HepG2 (cell line): ENCODE measurements around the gene AIF1. TPM values are rescaled to one million over a fixed set of nuclear protein-coding genes. Genes with fewer than 3 reads are reported as not detected.

Experiments
- MIER3 ChIP-seq: IDR thresholded peaks from 2 replicates; pipeline ENCODE4 v1.6.1; 2016; ENCODE audit warnings: missing compliant biosample characterization, borderline replicate concordance
- NFRKB ChIP-seq: fragments of 450-650 bp; IDR thresholded peaks from 2 replicates; pipeline ENCODE4 v1.6.1; 2017
- NONO ChIP-seq, 2 experiments: fragments of 450-650 bp in 1 of 2; sonication (generic) in 1 of 2; formaldehyde crosslinking in 1 of 2; IDR thresholded peaks in 1 of 2; conservative IDR thresholded peaks in 1 of 2; 2 replicates each; pipeline versions ENCODE4 v1.6.1 to v1.8.0; 2017 to 2022; ENCODE audit warnings: mild to moderate bottlenecking in 1 of 2, missing genetic modification reagents in 1 of 2, moderate library complexity in 1 of 2
- RFX3 ChIP-seq: IDR thresholded peaks from 2 replicates; pipeline ENCODE4 v1.6.1; 2016; ENCODE audit warnings: missing biosample characterization, missing genetic modification reagents
- SMAD3 ChIP-seq: sonication (generic); formaldehyde crosslinking; IDR thresholded peaks from 2 replicates; pipeline ENCODE4 v1.4.0; 2020; ENCODE audit warnings: missing genetic modification reagents
- SOX13 ChIP-seq, 3 experiments: fragments of 450-650 bp in 1 of 3; sonication (generic) in 1 of 3; formaldehyde crosslinking in 1 of 3; IDR thresholded peaks in 2 of 3; conservative IDR thresholded peaks in 1 of 3; 2 replicates each; pipeline versions ENCODE4 v1.5.0 to v1.6.1; 2016 to 2020; ENCODE audit warnings: antibody characterized with exemption in 1 of 3, mild to moderate bottlenecking in 1 of 3, missing compliant biosample characterization in 1 of 3, missing genetic modification reagents in 1 of 3, moderate library complexity in 1 of 3
- U2AF2 ChIP-seq: fragments of 200-400 bp; formaldehyde crosslinking; IDR thresholded peaks from 2 replicates; pipeline ENCODE4 v1.6.1; 2017; ENCODE audit warnings: low read depth, mild to moderate bottlenecking, low read length
- ZNF317 ChIP-seq: sonication (generic); formaldehyde crosslinking; IDR thresholded peaks from 2 replicates; pipeline ENCODE4 v1.5.0; 2020; ENCODE audit warnings: mild to moderate bottlenecking, missing genetic modification reagents
- ZNF713 ChIP-seq: sonication (generic); formaldehyde crosslinking; IDR thresholded peaks from 2 replicates; pipeline ENCODE4 v1.4.0; 2020; ENCODE audit warnings: mild to moderate bottlenecking, missing genetic modification reagents
- polyA plus RNA-seq, 8 experiments: library from polyadenylated mRNA; depleted of rRNA in 3 of 8; stranded (reverse) in 7 of 8; unstranded in 1 of 8; fragments of >200 nt; fragmentation: Illumina TruSeq in 4 of 8; extraction: Trizol in 4 of 8; gene quantifications; 2 replicates each; pipeline versions ENCODE4 v1.2.1 to v1.2.3, GENCODE V29; 2011 to 2016; ENCODE audit warnings: low read depth in 4 of 8, missing spikeins in 1 of 8, mixed read lengths in 1 of 8; ENCODE audit not compliant: insufficient read depth in 1 of 8
- total RNA-seq, 5 experiments: library from RNA; depleted of rRNA; stranded (reverse); fragments of >200 nt; fragmentation: Illumina TruSeq; extraction: Trizol; gene quantifications; 2 replicates each; pipeline ENCODE4 v1.2.3, GENCODE V29; 2016; ENCODE audit warnings: low read depth in 1 of 5
- TF ChIP-seq, protein P1 (sequence below): sonication (generic); formaldehyde crosslinking; IDR thresholded peaks from 2 replicates; pipeline ENCODE4 v1.5.1; 2020; ENCODE audit warnings: mild to moderate bottlenecking, missing genetic modification reagents, moderate library complexity
- TF ChIP-seq, protein P2 (sequence below): sonication (generic); formaldehyde crosslinking; IDR thresholded peaks from 2 replicates; pipeline ENCODE4 v1.5.1; 2020; ENCODE audit warnings: mild to moderate bottlenecking, missing genetic modification reagents, borderline replicate concordance
- TF ChIP-seq, protein P3 (sequence below): sonication (generic); formaldehyde crosslinking; conservative IDR thresholded peaks from 2 replicates; pipeline ENCODE4 v1.8.0; 2022; ENCODE audit warnings: missing genetic modification reagents
- TF ChIP-seq, protein P4 (sequence below): sonication (generic); formaldehyde crosslinking; IDR thresholded peaks from 2 replicates; pipeline ENCODE4 v1.8.0; 2022; ENCODE audit warnings: mild to moderate bottlenecking, missing genetic modification reagents; ENCODE audit not compliant: insufficient replicate concordance
- TF ChIP-seq, protein P5 (sequence below): sonication (generic); formaldehyde crosslinking; IDR thresholded peaks from 2 replicates; pipeline ENCODE4 v1.8.1; 2022; ENCODE audit warnings: mild to moderate bottlenecking, missing genetic modification reagents

Gene AIF1
- total and polyA plus RNA-seq, 2 of the 13 experiments (the other 11 are each of a cell fraction or from before 2014, with no cell fraction given), result 1.5 TPM; not detected in 1

DNA sequence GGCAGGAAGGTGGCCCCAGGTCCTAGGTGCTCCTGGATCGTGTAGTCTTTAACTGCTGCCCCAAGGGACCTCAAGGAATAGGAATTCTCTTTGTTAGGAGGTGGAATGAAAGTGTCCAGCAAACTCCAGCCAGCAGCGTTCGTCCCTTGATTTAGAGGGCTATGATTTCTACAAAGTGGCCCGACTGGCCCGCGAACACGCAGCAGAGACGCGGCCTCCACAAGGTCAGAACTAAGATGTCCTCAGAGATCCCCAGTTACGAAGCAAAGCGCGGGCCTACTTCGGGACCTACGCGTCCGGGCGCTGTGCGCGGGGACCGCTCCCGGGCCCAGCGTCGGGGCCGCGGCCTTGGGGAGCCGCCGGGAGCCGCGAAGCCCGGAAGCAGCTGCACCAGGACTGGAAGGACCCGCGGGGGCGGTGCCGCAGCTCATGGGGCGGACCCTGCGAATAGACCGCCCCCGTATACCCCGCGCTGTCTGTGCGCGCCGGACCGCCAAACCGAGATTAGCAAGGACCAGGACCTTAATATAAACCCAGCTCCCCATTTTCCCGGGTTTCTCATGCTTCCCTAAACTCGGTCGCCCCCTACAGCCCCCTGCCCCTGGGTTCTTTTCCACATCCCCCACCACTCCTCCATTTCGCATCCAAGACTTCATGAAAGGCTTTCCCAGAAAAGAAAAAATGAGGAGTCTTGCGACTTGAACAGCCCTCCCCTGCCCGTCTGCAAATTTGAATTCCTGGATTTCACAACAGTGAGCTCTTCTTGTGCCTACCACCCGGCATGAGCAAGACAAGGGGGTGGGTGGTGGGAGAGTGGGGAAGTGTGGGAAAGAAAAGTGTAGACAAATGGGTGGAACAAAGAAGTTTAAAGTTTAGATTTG, 45.6 kb downstream of the AIF1 start, which contains the start of gene C6orf47 (continued):
- TF ChIP-seq, protein P1, sequence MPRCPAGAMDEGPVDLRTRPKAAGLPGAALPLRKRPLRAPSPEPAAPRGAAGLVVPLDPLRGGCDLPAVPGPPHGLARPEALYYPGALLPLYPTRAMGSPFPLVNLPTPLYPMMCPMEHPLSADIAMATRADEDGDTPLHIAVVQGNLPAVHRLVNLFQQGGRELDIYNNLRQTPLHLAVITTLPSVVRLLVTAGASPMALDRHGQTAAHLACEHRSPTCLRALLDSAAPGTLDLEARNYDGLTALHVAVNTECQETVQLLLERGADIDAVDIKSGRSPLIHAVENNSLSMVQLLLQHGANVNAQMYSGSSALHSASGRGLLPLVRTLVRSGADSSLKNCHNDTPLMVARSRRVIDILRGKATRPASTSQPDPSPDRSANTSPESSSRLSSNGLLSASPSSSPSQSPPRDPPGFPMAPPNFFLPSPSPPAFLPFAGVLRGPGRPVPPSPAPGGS, result peak; percentile 87
- TF ChIP-seq ZNF713 (CRISPR knock-in tag), result no peak
- no peak for TF ChIP-seq SMAD3
- no peak for TF ChIP-seq NFRKB
- no peak for TF ChIP-seq RFX3
- TF ChIP-seq U2AF2, result no peak
- no peak for TF ChIP-seq NONO (IDR thresholded peaks at IDR 0.05)
- peak; percentile 89 for TF ChIP-seq NONO (CRISPR knock-in tag; conservative IDR thresholded peaks at IDR 0.05)
- TF ChIP-seq, protein P2, sequence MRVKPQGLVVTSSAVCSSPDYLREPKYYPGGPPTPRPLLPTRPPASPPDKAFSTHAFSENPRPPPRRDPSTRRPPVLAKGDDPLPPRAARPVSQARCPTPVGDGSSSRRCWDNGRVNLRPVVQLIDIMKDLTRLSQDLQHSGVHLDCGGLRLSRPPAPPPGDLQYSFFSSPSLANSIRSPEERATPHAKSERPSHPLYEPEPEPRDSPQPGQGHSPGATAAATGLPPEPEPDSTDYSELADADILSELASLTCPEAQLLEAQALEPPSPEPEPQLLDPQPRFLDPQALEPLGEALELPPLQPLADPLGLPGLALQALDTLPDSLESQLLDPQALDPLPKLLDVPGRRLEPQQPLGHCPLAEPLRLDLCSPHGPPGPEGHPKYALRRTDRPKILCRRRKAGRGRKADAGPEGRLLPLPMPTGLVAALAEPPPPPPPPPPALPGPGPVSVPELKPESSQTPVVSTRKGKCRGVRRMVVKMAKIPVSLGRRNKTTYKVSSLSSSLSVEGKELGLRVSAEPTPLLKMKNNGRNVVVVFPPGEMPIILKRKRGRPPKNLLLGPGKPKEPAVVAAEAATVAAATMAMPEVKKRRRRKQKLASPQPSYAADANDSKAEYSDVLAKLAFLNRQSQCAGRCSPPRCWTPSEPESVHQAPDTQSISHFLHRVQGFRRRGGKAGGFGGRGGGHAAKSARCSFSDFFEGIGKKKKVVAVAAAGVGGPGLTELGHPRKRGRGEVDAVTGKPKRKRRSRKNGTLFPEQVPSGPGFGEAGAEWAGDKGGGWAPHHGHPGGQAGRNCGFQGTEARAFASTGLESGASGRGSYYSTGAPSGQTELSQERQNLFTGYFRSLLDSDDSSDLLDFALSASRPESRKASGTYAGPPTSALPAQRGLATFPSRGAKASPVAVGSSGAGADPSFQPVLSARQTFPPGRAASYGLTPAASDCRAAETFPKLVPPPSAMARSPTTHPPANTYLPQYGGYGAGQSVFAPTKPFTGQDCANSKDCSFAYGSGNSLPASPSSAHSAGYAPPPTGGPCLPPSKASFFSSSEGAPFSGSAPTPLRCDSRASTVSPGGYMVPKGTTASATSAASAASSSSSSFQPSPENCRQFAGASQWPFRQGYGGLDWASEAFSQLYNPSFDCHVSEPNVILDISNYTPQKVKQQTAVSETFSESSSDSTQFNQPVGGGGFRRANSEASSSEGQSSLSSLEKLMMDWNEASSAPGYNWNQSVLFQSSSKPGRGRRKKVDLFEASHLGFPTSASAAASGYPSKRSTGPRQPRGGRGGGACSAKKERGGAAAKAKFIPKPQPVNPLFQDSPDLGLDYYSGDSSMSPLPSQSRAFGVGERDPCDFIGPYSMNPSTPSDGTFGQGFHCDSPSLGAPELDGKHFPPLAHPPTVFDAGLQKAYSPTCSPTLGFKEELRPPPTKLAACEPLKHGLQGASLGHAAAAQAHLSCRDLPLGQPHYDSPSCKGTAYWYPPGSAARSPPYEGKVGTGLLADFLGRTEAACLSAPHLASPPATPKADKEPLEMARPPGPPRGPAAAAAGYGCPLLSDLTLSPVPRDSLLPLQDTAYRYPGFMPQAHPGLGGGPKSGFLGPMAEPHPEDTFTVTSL (CRISPR knock-in tag), result 0 out of 2 replicates have a peak, but pooled peaks have one; percentile 48
- no peak for TF ChIP-seq ZNF317 (CRISPR knock-in tag)
- no peak for TF ChIP-seq MIER3 (CRISPR knock-in tag)
- TF ChIP-seq SOX13 (IDR thresholded peaks at IDR 0.05), result peak; percentile 43; the same call in 1 of the 2 replicates
- TF ChIP-seq SOX13 (CRISPR knock-in tag; conservative IDR thresholded peaks at IDR 0.05 in 1 of 2, IDR thresholded peaks at IDR 0.05 in 1 of 2), result peak in 1 of 2 experiments; percentile 40; a peak in 1 of 4 replicates
- TF ChIP-seq, protein P3, sequence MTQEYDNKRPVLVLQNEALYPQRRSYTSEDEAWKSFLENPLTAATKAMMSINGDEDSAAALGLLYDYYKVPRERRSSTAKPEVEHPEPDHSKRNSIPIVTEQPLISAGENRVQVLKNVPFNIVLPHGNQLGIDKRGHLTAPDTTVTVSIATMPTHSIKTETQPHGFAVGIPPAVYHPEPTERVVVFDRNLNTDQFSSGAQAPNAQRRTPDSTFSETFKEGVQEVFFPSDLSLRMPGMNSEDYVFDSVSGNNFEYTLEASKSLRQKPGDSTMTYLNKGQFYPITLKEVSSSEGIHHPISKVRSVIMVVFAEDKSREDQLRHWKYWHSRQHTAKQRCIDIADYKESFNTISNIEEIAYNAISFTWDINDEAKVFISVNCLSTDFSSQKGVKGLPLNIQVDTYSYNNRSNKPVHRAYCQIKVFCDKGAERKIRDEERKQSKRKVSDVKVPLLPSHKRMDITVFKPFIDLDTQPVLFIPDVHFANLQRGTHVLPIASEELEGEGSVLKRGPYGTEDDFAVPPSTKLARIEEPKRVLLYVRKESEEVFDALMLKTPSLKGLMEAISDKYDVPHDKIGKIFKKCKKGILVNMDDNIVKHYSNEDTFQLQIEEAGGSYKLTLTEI, result no peak
- TF ChIP-seq, protein P4, sequence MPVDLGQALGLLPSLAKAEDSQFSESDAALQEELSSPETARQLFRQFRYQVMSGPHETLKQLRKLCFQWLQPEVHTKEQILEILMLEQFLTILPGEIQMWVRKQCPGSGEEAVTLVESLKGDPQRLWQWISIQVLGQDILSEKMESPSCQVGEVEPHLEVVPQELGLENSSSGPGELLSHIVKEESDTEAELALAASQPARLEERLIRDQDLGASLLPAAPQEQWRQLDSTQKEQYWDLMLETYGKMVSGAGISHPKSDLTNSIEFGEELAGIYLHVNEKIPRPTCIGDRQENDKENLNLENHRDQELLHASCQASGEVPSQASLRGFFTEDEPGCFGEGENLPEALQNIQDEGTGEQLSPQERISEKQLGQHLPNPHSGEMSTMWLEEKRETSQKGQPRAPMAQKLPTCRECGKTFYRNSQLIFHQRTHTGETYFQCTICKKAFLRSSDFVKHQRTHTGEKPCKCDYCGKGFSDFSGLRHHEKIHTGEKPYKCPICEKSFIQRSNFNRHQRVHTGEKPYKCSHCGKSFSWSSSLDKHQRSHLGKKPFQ, result no peak
- TF ChIP-seq, protein P5, sequence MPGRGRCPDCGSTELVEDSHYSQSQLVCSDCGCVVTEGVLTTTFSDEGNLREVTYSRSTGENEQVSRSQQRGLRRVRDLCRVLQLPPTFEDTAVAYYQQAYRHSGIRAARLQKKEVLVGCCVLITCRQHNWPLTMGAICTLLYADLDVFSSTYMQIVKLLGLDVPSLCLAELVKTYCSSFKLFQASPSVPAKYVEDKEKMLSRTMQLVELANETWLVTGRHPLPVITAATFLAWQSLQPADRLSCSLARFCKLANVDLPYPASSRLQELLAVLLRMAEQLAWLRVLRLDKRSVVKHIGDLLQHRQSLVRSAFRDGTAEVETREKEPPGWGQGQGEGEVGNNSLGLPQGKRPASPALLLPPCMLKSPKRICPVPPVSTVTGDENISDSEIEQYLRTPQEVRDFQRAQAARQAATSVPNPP (CRISPR knock-in tag), result peak; percentile 88; the same call in 1 of the 2 replicates
